A673 (cell line): ENCODE data around the gene CNGA1. TPM values are rescaled to one million over a fixed set of nuclear protein-coding genes. Genes with fewer than 3 reads are reported as not detected.

ENCODE experiments used
- BruUV-seq: library from RNA; stranded (reverse); fragments of 400-500 nt; replicated peaks from 2 replicates; lab custom pipeline; 2021; lab: Mats Ljungman, UMichigan
- CTCF ChIA-PET: fragments of 300-600 bp; sonication (Branson Sonifier 250); formaldehyde crosslinking; loops from one replicate; lab custom pipeline; 2022; ENCODE audit warnings: antibody characterized with exemption; lab: Charles Lee
- POLR2A ChIA-PET: fragments of 300-600 bp; sonication (Branson Sonifier 250); formaldehyde crosslinking; loops from one replicate; lab custom pipeline; 2022; ENCODE audit warnings: antibody characterized with exemption; ENCODE audit not compliant: low non-redundant PET; lab: Charles Lee
- DNase-seq: peaks from one replicate; pipeline ENCODE4 v3.0.0-alpha.2; 2015; ENCODE audit warnings: low spot score
- H3K27ac ChIP-seq: fragments of 200-600 bp; sonication (generic); 2 replicates; pipeline ENCODE4 v1.5.1; 2016; ENCODE audit warnings: mixed run types, low read depth, mild to moderate bottlenecking, mixed read lengths, antibody characterized with exemption, low read length; ENCODE audit not compliant: poor library complexity, severe bottlenecking
- H3K27me3 ChIP-seq: fragments of 200-600 bp; sonication (generic); replicated peaks from 2 replicates; pipeline ENCODE4 v1.6.1; 2017; ENCODE audit warnings: mixed run types, low read depth, mild to moderate bottlenecking, mixed read lengths, antibody characterized with exemption, low read length; ENCODE audit not compliant: insufficient read depth, poor library complexity
- H3K36me3 ChIP-seq: fragments of 200-600 bp; sonication (generic); 2 replicates; pipeline ENCODE4 v1.6.1; 2016; ENCODE audit warnings: mixed run types, mild to moderate bottlenecking, mixed read lengths, antibody characterized with exemption, low read length; ENCODE audit not compliant: insufficient read depth, poor library complexity, severe bottlenecking
- H3K4me1 ChIP-seq: fragments of 200-600 bp; sonication (generic); 2 replicates; pipeline ENCODE4 v1.6.1; 2017; ENCODE audit warnings: mixed run types, mild to moderate bottlenecking, mixed read lengths, antibody characterized with exemption, low read length; ENCODE audit not compliant: insufficient read depth, poor library complexity, severe bottlenecking
- H3K4me3 ChIP-seq: fragments of 200-600 bp; sonication (generic); 2 replicates; pipeline ENCODE4 v1.5.1; 2016; ENCODE audit warnings: low read depth, mixed run types, mild to moderate bottlenecking, mixed read lengths, low read length; ENCODE audit not compliant: poor library complexity, severe bottlenecking
- H3K9me3 ChIP-seq: fragments of 200-600 bp; sonication (generic); 2 replicates; pipeline ENCODE4 v1.6.1; 2016; ENCODE audit warnings: mixed run types, low read depth, mild to moderate bottlenecking, mixed read lengths, antibody characterized with exemption, low read length; ENCODE audit not compliant: poor library complexity, severe bottlenecking
- EZH2 ChIP-seq: fragments of 200-600 bp; sonication (generic); IDR thresholded peaks from 2 replicates; pipeline ENCODE4 v1.6.1; 2017; ENCODE audit warnings: borderline replicate concordance, low read depth, mild to moderate bottlenecking, mixed read lengths, antibody characterized with exemption, low read length; ENCODE audit not compliant: poor library complexity, severe bottlenecking
- intact Hi-C: fragments of 100-400 bp; cut with micrococcal nuclease; formaldehyde crosslinking; loops from one replicate; pipeline ENCODE4 v1.10.0; 2022; ENCODE audit not compliant: unreplicated experiment
- total RNA-seq: library from RNA; stranded (reverse); gene quantifications from 2 replicates; pipeline ENCODE4 v1.2.3, GENCODE V29; 2021
- TF ChIP-seq, protein P1 (sequence below): fragments of 300-800, 200-600 bp; sonication (generic); conservative IDR thresholded peaks from 2 replicates; pipeline ENCODE4 v1.5.1; 2017; ENCODE audit warnings: low read depth, mild to moderate bottlenecking, antibody characterized with exemption, low read length, moderate library complexity, mixed read lengths

Gene CNGA1
- total RNA-seq, 1 experiment from 2014 or later = 0.39 TPM

- POLR2A ChIA-PET = no interaction called here
- DNase-seq = no peak
- no TSS peak for BruUV-seq
- no peaks in the 10 kb centered on the region for H3K27me3 ChIP-seq
- intact Hi-C loops = no loop called here
- no peaks in the 10 kb centered on the region for H3K9me3 ChIP-seq
- no peaks in the 10 kb centered on the region for H3K4me1 ChIP-seq
- CTCF ChIA-PET = no interaction called here
- no peak overlapping the region for H3K4me3 ChIP-seq
- no peak for TF ChIP-seq EZH2
- TF ChIP-seq, protein P1, sequence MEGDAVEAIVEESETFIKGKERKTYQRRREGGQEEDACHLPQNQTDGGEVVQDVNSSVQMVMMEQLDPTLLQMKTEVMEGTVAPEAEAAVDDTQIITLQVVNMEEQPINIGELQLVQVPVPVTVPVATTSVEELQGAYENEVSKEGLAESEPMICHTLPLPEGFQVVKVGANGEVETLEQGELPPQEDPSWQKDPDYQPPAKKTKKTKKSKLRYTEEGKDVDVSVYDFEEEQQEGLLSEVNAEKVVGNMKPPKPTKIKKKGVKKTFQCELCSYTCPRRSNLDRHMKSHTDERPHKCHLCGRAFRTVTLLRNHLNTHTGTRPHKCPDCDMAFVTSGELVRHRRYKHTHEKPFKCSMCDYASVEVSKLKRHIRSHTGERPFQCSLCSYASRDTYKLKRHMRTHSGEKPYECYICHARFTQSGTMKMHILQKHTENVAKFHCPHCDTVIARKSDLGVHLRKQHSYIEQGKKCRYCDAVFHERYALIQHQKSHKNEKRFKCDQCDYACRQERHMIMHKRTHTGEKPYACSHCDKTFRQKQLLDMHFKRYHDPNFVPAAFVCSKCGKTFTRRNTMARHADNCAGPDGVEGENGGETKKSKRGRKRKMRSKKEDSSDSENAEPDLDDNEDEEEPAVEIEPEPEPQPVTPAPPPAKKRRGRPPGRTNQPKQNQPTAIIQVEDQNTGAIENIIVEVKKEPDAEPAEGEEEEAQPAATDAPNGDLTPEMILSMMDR = no peak
- no peak overlapping the region for H3K27ac ChIP-seq
- no peaks in the 10 kb centered on the region for H3K36me3 ChIP-seq
These were observed 4.6 kb upstream of the CNGA1 start for GRCh38 chr4:48021100-48021499.

DNA sequence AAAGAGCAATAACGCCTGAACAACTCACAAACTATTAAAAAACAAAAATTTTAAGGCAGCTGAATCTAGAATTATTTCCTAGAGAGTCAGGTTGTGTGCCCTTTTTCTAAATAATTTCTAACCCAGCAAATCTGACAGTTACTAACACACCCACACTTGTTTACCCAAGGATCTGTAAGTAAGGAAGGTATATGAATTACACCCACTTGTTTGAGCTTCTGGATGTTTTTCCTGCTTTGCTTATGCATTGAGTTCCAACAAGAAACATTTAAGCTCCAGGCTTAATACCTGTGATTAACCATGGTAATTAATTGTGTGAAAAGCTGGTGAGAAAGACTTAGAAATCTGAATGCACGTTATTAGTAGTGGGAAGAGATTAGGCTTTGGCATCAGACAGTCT lies 1.6 kb upstream of the CNGA1 start:
- no peaks in the 10 kb centered on the region for H3K9me3 ChIP-seq
- intact Hi-C loops = loop anchor here (5.0 kb wide), 1 partner anchor 64 kb away; no protein-coding TSS in a partner anchor
- H3K4me1 ChIP-seq = no peaks in the 10 kb centered on the region
- H3K36me3 ChIP-seq = no peaks in the 10 kb centered on the region
- no TSS peak for BruUV-seq
- no peaks in the 10 kb centered on the region for H3K27me3 ChIP-seq
- no peak for TF ChIP-seq EZH2
- TF ChIP-seq, protein P1 = no peak
- H3K4me3 ChIP-seq = no peak overlapping the region
- no peak for DNase-seq
- ChIA-PET POLR2A (no interaction called here), CTCF (no interaction called here)
- H3K27ac ChIP-seq = no peak overlapping the region

DNA sequence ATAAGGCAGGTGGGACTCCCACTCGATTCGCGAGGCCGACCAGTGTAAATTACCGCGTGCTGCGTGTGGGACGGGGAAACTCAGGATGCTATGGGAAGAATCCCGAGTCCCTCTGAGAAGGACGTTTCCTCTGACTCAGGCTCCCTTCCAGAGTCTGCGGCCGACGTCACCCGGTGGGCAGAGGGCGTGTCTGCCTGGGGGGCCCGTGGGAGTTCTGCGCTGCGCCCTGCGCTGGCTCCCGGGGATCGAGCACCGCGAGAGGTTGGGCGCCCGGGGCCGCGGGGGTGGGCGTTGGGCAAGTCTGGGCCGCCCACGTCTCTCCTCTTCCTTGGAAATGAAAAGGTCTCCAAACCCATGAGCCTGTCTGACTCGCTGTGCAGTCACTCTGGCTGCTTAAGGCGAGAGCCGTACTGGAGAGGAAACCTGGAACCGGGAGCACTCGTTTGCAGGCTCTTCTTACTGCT lies 659 bp upstream of the CNGA1 start:
- Histone ChIP-seq H3K9me3 (no peaks in the 10 kb centered on the region), H3K36me3 (no peaks in the 10 kb centered on the region), H3K27me3 (no peaks in the 10 kb centered on the region), H3K4me3 (peak overlapping the region; percentile 71), H3K4me1 (no peaks in the 10 kb centered on the region), H3K27ac (no peak overlapping the region)
- ChIA-PET CTCF (no interaction called here), POLR2A (no interaction called here)
- DNase-seq = peak; percentile 63
- BruUV-seq = no TSS peak
- TF ChIP-seq, protein P1 = no peak
- no peak for TF ChIP-seq EZH2
- intact Hi-C loops = loop anchor here (5.0 kb wide), 1 partner anchor 65 kb away; no protein-coding TSS in a partner anchor
